GM23338 (cell line): Measurements from ENCODE around the gene GUCY2F. TPM values are rescaled to one million over a fixed set of nuclear protein-coding genes. Genes with fewer than 3 reads are reported as not detected.

Source experiments
- ATAC-seq: fragments of 200-7000 bp; cut with Tn5 transposase; 3 replicates; pipeline ENCODE4 v1.9.1; 2020
- DNase-seq: peaks from one replicate; pipeline ENCODE4 v3.0.0-alpha.2; 2015; ENCODE audit warnings: low spot score
- H2AFZ ChIP-seq: fragments of 200-600 bp; sonication (generic); 2 replicates; pipeline ENCODE4 v1.8.0; 2016; ENCODE audit warnings: antibody characterized with exemption, mild to moderate bottlenecking, moderate library complexity
- H3F3A ChIP-seq: fragments of 200-600 bp; sonication (generic); replicated peaks from 2 replicates; pipeline ENCODE4 v1.8.0; 2017; ENCODE audit warnings: antibody characterized with exemption, mixed run types, low read depth
- H3K27ac ChIP-seq: fragments of 200-600 bp; sonication (generic); 2 replicates; pipeline ENCODE4 v1.6.1; 2016; ENCODE audit warnings: low read depth
- H3K27me3 ChIP-seq: fragments of 200-600 bp; sonication (generic); 2 replicates; pipeline ENCODE4 v1.8.0; 2016; ENCODE audit warnings: mild to moderate bottlenecking, mixed run types, moderate library complexity; ENCODE audit not compliant: insufficient read depth
- H3K36me3 ChIP-seq: fragments of 200-600 bp; sonication (generic); 2 replicates; pipeline ENCODE4 v1.8.0; 2016; ENCODE audit warnings: mild to moderate bottlenecking; ENCODE audit not compliant: insufficient read depth
- H3K4me1 ChIP-seq: fragments of 200-600 bp; sonication (generic); 2 replicates; pipeline ENCODE4 v1.8.0; 2016; ENCODE audit warnings: mild to moderate bottlenecking, moderate library complexity; ENCODE audit not compliant: insufficient read depth
- H3K4me2 ChIP-seq: fragments of 200-600 bp; sonication (generic); 2 replicates; pipeline ENCODE4 v1.7.1; 2017; ENCODE audit warnings: mixed run types
- H3K4me3 ChIP-seq: fragments of 200-600 bp; sonication (generic); 2 replicates; pipeline ENCODE4 v1.6.1; 2016; ENCODE audit warnings: mixed run types
- H3K79me2 ChIP-seq: fragments of 200-600 bp; sonication (generic); replicated peaks from 2 replicates; pipeline ENCODE4 v1.8.0; 2017; ENCODE audit warnings: mild to moderate bottlenecking; ENCODE audit not compliant: insufficient read depth
- H3K9me2 ChIP-seq: fragments of 200-600 bp; sonication (generic); 2 replicates; pipeline ENCODE4 v1.8.0; 2017; ENCODE audit not compliant: insufficient read depth
- H4K20me1 ChIP-seq: fragments of 200-600 bp; sonication (generic); replicated peaks from 2 replicates; pipeline ENCODE4 v1.8.0; 2017; ENCODE audit warnings: mild to moderate bottlenecking; ENCODE audit not compliant: insufficient read depth
- H3K27ac Mint-ChIP-seq: 2 replicates; pipeline ENCODE4 v1.8.0; 2020; ENCODE audit warnings: inconsistent platforms, mild to moderate bottlenecking, moderate library complexity, mixed read lengths
- H3K27me3 Mint-ChIP-seq: 3 replicates; pipeline ENCODE4 v1.8.0; 2022; ENCODE audit warnings: low read depth, mild to moderate bottlenecking, moderate library complexity, mixed read lengths, inconsistent platforms; ENCODE audit not compliant: insufficient read depth, poor library complexity
- H3K36me3 Mint-ChIP-seq: 3 replicates; pipeline ENCODE4 v1.8.0; 2021; ENCODE audit warnings: low read depth, mild to moderate bottlenecking, inconsistent platforms, moderate library complexity, mixed read lengths
- H3K4me1 Mint-ChIP-seq: 3 replicates; pipeline ENCODE4 v1.8.0; 2020; ENCODE audit warnings: mild to moderate bottlenecking, inconsistent platforms, mixed read lengths
- H3K4me3 Mint-ChIP-seq: 3 replicates; pipeline ENCODE4 v1.8.0; 2021; ENCODE audit warnings: moderate library complexity, mild to moderate bottlenecking, inconsistent platforms, mixed read lengths
- H3K9me3 Mint-ChIP-seq: 3 replicates; pipeline ENCODE4 v1.8.0; 2020; ENCODE audit warnings: moderate library complexity, mild to moderate bottlenecking, inconsistent platforms, mixed read lengths
- CREB1 ChIP-seq: fragments of 250-450 bp; sonication (Bioruptor Pico); IDR thresholded peaks from 2 replicates; pipeline ENCODE4 v1.5.0; 2020; ENCODE audit warnings: low read depth, mild to moderate bottlenecking, moderate library complexity
- EZH2 ChIP-seq: fragments of 200-600 bp; sonication (generic); IDR thresholded peaks from one replicate; pipeline ENCODE4 v1.8.0; 2017; ENCODE audit warnings: antibody characterized with exemption, mild to moderate bottlenecking, low read depth; ENCODE audit not compliant: unreplicated experiment
- EZH2phosphoT487 ChIP-seq: fragments of 200-600 bp; sonication (generic); IDR thresholded peaks from one replicate; pipeline ENCODE4 v1.8.1; 2018; ENCODE audit warnings: antibody characterized with exemption; ENCODE audit not compliant: unreplicated experiment
- JUNB ChIP-seq: IDR thresholded peaks from one replicate; pipeline ENCODE4 v1.6.1; 2016; ENCODE audit warnings: antibody characterized with exemption; ENCODE audit not compliant: unreplicated experiment
- NANOG ChIP-seq: IDR thresholded peaks from 2 replicates; pipeline ENCODE4 v1.6.1; 2016; ENCODE audit warnings: antibody characterized with exemption, borderline replicate concordance
- POLR2AphosphoS5 ChIP-seq: IDR thresholded peaks from 2 replicates; pipeline ENCODE4 v1.6.1; 2016; ENCODE audit warnings: antibody characterized with exemption, low read depth
- STAT1 ChIP-seq: IDR thresholded peaks from one replicate; pipeline ENCODE4 v1.6.1; 2016; ENCODE audit warnings: antibody characterized with exemption; ENCODE audit not compliant: unreplicated experiment
- ZNF114 ChIP-seq: fragments of 250-450 bp; sonication (Bioruptor Pico); IDR thresholded peaks from 2 replicates; pipeline ENCODE4 v1.5.0; 2020; ENCODE audit warnings: mild to moderate bottlenecking, moderate library complexity
- ZNF331 ChIP-seq: fragments of 250-450 bp; sonication (Bioruptor Pico); IDR thresholded peaks from 2 replicates; pipeline ENCODE4 v1.5.0; 2020; ENCODE audit warnings: low read depth, mild to moderate bottlenecking, moderate library complexity
- polyA plus RNA-seq: library from polyadenylated mRNA; unstranded; fragments of >200 nt; fragmentation: Nextera tagmentation; extraction: Ambion mirVana; gene quantifications from 2 replicates; pipeline ENCODE4 v1.2.1, GENCODE V29; 2016
- total RNA-seq: library from RNA; depleted of rRNA; stranded (reverse); fragments of >200 nt; shearing (Covaris generic); gene quantifications from 2 replicates; pipeline ENCODE4 v1.2.3, GENCODE V29; 2014
- TF ChIP-seq, protein P1 (sequence below): IDR thresholded peaks from one replicate; pipeline ENCODE4 v1.6.1; 2018; ENCODE audit warnings: antibody characterized with exemption; ENCODE audit not compliant: unreplicated experiment
- TF ChIP-seq, protein P2 (sequence below): fragments of 250-450 bp; sonication (Bioruptor Pico); IDR thresholded peaks from 2 replicates; pipeline ENCODE4 v1.5.0; 2020; ENCODE audit warnings: mild to moderate bottlenecking, moderate library complexity
- TF ChIP-seq, protein P3 (sequence below), 2 experiments: fragments of 200-600 bp in 1 of 2; sonication (generic) in 1 of 2; conservative IDR thresholded peaks; 2 replicates each; pipeline versions ENCODE4 v1.5.1 to v1.6.1; 2016 to 2017; ENCODE audit warnings: antibody characterized with exemption in 2 of 2, low read depth in 2 of 2, mild to moderate bottlenecking in 2 of 2, moderate library complexity in 1 of 2
- TF ChIP-seq, protein P4 (sequence below): IDR thresholded peaks from 2 replicates; pipeline ENCODE4 v1.6.1; 2016; ENCODE audit warnings: antibody characterized with exemption

The GUCY2F gene
- total and polyA plus RNA-seq, 2 experiments from 2014 or later, result 0.06 to 0.10 TPM

DNA sequence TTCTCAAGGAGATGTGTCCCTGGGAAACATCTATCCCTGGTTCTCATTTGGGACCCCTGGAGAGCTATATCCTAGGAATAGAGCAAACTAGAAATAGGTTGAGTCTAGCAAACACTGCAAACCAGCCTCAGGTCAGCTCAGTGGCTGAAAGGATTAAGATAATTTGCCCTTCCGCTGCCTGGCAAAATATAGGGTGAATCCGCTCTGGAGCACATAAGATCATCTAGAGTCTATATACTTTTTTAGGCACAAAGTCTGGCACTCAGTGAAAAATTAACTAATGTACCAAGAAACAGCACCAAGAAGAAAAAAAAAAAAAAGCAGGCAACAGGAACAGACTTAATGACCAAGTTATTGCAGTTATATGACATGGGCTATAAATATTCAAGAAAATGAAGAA lies 7.3 kb upstream of the GUCY2F start (continued):
- TF ChIP-seq EZH2 (no peak), ZNF114 (CRISPR knock-in tag) (no peak), JUNB (no peak), CREB1 (no peak)

DNA sequence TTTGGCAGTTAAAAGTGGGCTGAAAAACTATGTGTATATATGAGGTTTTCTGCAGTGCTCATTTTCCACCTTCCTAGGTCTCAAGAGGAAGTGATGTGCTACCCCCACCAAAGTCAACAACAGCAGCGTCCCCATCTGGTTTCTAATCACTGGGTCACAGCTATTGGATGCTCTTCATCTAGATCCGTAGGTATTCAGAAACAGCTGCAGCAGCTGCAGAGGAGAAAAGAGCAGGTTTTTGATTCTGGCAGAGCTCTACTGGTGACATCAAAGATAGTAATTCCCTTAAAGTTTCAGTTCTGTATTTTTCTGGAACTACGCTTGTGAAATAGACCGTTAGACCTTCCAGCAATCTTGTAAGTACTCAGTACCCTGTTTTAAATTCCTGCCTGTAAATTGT lies 5.8 kb upstream of the GUCY2F start:
- H3K4me3 ChIP-seq, result no peak overlapping the region
- no peak overlapping the region for H3K27ac ChIP-seq
- H3K9me2 ChIP-seq, result no peaks in the 10 kb centered on the region
- no peaks in the 10 kb centered on the region for H4K20me1 ChIP-seq
- Mint-ChIP-seq H3K27ac (no peak overlapping the region), H3K4me1 (peaks cover 8% of the 10 kb centered on the region), H3K9me3 (no peaks in the 10 kb centered on the region), H3K36me3 (no peaks in the 10 kb centered on the region), H3K27me3 (peaks cover 1% of the 10 kb centered on the region), H3K4me3 (no peak overlapping the region)
- H3F3A ChIP-seq, result no peaks in the 10 kb centered on the region
- H2AFZ ChIP-seq, result no peak overlapping the region
- no peaks in the 10 kb centered on the region for H3K36me3 ChIP-seq
- no peaks in the 10 kb centered on the region for H3K4me1 ChIP-seq
- no peak overlapping the region for H3K4me2 ChIP-seq
- DNase-seq (peak; percentile 3), ATAC-seq (no peak)
- H3K79me2 ChIP-seq, result no peaks in the 10 kb centered on the region
- no peak for TF ChIP-seq ZNF331 (CRISPR knock-in tag)
- TF ChIP-seq EZH2phosphoT487, result no peak
- TF ChIP-seq ZNF114 (CRISPR knock-in tag), result no peak
- no peak for TF ChIP-seq NANOG
- TF ChIP-seq, protein P1, sequence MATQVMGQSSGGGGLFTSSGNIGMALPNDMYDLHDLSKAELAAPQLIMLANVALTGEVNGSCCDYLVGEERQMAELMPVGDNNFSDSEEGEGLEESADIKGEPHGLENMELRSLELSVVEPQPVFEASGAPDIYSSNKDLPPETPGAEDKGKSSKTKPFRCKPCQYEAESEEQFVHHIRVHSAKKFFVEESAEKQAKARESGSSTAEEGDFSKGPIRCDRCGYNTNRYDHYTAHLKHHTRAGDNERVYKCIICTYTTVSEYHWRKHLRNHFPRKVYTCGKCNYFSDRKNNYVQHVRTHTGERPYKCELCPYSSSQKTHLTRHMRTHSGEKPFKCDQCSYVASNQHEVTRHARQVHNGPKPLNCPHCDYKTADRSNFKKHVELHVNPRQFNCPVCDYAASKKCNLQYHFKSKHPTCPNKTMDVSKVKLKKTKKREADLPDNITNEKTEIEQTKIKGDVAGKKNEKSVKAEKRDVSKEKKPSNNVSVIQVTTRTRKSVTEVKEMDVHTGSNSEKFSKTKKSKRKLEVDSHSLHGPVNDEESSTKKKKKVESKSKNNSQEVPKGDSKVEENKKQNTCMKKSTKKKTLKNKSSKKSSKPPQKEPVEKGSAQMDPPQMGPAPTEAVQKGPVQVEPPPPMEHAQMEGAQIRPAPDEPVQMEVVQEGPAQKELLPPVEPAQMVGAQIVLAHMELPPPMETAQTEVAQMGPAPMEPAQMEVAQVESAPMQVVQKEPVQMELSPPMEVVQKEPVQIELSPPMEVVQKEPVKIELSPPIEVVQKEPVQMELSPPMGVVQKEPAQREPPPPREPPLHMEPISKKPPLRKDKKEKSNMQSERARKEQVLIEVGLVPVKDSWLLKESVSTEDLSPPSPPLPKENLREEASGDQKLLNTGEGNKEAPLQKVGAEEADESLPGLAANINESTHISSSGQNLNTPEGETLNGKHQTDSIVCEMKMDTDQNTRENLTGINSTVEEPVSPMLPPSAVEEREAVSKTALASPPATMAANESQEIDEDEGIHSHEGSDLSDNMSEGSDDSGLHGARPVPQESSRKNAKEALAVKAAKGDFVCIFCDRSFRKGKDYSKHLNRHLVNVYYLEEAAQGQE, result no peak
- TF ChIP-seq, protein P2, sequence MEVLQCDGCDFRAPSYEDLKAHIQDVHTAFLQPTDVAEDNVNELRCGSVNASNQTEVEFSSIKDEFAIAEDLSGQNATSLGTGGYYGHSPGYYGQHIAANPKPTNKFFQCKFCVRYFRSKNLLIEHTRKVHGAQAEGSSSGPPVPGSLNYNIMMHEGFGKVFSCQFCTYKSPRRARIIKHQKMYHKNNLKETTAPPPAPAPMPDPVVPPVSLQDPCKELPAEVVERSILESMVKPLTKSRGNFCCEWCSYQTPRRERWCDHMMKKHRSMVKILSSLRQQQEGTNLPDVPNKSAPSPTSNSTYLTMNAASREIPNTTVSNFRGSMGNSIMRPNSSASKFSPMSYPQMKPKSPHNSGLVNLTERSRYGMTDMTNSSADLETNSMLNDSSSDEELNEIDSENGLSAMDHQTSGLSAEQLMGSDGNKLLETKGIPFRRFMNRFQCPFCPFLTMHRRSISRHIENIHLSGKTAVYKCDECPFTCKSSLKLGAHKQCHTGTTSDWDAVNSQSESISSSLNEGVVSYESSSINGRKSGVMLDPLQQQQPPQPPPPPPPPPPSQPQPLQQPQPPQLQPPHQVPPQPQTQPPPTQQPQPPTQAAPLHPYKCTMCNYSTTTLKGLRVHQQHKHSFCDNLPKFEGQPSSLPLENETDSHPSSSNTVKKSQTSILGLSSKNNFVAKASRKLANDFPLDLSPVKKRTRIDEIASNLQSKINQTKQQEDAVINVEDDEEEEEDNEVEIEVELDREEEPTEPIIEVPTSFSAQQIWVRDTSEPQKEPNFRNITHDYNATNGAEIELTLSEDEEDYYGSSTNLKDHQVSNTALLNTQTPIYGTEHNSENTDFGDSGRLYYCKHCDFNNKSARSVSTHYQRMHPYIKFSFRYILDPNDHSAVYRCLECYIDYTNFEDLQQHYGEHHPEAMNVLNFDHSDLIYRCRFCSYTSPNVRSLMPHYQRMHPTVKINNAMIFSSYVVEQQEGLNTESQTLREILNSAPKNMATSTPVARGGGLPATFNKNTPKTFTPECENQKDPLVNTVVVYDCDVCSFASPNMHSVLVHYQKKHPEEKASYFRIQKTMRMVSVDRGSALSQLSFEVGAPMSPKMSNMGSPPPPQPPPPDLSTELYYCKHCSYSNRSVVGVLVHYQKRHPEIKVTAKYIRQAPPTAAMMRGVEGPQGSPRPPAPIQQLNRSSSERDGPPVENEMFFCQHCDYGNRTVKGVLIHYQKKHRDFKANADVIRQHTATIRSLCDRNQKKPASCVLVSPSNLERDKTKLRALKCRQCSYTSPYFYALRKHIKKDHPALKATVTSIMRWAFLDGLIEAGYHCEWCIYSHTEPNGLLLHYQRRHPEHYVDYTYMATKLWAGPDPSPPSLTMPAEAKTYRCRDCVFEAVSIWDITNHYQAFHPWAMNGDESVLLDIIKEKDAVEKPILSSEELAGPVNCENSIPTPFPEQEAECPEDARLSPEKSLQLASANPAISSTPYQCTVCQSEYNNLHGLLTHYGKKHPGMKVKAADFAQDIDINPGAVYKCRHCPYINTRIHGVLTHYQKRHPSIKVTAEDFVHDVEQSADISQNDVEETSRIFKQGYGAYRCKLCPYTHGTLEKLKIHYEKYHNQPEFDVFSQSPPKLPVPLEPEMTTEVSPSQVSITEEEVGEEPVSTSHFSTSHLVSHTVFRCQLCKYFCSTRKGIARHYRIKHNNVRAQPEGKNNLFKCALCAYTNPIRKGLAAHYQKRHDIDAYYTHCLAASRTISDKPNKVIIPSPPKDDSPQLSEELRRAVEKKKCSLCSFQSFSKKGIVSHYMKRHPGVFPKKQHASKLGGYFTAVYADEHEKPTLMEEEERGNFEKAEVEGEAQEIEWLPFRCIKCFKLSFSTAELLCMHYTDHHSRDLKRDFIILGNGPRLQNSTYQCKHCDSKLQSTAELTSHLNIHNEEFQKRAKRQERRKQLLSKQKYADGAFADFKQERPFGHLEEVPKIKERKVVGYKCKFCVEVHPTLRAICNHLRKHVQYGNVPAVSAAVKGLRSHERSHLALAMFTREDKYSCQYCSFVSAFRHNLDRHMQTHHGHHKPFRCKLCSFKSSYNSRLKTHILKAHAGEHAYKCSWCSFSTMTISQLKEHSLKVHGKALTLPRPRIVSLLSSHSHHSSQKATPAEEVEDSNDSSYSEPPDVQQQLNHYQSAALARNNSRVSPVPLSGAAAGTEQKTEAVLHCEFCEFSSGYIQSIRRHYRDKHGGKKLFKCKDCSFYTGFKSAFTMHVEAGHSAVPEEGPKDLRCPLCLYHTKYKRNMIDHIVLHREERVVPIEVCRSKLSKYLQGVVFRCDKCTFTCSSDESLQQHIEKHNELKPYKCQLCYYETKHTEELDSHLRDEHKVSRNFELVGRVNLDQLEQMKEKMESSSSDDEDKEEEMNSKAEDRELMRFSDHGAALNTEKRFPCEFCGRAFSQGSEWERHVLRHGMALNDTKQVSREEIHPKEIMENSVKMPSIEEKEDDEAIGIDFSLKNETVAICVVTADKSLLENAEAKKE (CRISPR knock-in tag), result no peak
- no peak for TF ChIP-seq CREB1
- TF ChIP-seq, protein P3, sequence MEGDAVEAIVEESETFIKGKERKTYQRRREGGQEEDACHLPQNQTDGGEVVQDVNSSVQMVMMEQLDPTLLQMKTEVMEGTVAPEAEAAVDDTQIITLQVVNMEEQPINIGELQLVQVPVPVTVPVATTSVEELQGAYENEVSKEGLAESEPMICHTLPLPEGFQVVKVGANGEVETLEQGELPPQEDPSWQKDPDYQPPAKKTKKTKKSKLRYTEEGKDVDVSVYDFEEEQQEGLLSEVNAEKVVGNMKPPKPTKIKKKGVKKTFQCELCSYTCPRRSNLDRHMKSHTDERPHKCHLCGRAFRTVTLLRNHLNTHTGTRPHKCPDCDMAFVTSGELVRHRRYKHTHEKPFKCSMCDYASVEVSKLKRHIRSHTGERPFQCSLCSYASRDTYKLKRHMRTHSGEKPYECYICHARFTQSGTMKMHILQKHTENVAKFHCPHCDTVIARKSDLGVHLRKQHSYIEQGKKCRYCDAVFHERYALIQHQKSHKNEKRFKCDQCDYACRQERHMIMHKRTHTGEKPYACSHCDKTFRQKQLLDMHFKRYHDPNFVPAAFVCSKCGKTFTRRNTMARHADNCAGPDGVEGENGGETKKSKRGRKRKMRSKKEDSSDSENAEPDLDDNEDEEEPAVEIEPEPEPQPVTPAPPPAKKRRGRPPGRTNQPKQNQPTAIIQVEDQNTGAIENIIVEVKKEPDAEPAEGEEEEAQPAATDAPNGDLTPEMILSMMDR (conservative IDR thresholded peaks at IDR 0.05; ENCODE audit: low read depth in 2 of 2), result no peak
- TF ChIP-seq JUNB, result no peak
- no peak for TF ChIP-seq POLR2AphosphoS5
- TF ChIP-seq, protein P4, sequence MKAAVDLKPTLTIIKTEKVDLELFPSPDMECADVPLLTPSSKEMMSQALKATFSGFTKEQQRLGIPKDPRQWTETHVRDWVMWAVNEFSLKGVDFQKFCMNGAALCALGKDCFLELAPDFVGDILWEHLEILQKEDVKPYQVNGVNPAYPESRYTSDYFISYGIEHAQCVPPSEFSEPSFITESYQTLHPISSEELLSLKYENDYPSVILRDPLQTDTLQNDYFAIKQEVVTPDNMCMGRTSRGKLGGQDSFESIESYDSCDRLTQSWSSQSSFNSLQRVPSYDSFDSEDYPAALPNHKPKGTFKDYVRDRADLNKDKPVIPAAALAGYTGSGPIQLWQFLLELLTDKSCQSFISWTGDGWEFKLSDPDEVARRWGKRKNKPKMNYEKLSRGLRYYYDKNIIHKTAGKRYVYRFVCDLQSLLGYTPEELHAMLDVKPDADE, result no peak
- no peak for TF ChIP-seq EZH2
- TF ChIP-seq STAT1, result no peak
- H3K27me3 ChIP-seq, result no peaks in the 10 kb centered on the region
